ENCODE results near the gene KAT8. TPM values are rescaled to one million over a fixed set of nuclear protein-coding genes. Genes with fewer than 3 reads are reported as not detected.
"Not testable (repeated sequence)": the region's sequence is repeated elsewhere in the genome, so short reads cannot be mapped to it uniquely, and the experiment has no call there.

The KAT8 gene
- total and polyA plus RNA-seq, 2 experiments from 2014 or later, result 33.9 to 44.2 TPM

DNA sequence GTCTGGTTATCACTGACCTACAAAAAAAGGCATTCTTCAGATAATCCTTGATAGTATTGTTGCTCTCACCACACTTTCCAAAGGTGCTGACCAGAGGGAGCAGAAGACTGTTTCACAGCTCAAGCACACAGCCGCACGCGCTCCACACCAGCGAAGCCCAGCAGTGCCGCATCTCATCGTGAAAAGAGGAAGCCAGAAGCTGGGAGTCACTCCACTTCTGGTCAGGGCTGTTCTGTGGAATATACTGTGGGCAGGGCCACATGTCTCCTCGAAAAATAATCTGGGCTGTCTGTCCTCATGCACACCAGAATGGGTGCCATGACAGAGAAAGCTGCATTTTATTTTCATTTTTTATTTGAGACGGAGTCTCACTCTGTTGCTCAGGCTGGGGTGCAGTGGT lies 39.7 kb downstream of the KAT8 start:
- H3K27me3 ChIP-seq, result no peaks in the 10 kb centered on the region
- no peak overlapping the region for H3K27ac ChIP-seq
- WGBS (ENCODE audit: low lambda C conversion rate, missing lambda C conversion rate), result 59% methylated on average over 8 of the region's 8 CpGs
- TF ChIP-seq EZH2phosphoT487 (IDR thresholded peaks at IDR 0.05; ENCODE audit: low read depth, severe bottlenecking, unreplicated experiment), result no peak
- TF ChIP-seq EZH2 (IDR thresholded peaks at IDR 0.05; ENCODE audit: borderline replicate concordance), result no peak
- no peak for TF ChIP-seq CTCF (IDR thresholded peaks at IDR 0.05; ENCODE audit: poor library complexity)
- no peak overlapping the region for H2AFZ ChIP-seq
- no peak overlapping the region for H3K4me3 ChIP-seq
- no peaks in the 10 kb centered on the region for H3K9me2 ChIP-seq (replicated peaks; ENCODE audit: insufficient read depth)
- no peak overlapping the region for H3K4me2 ChIP-seq
- DNase-seq (ENCODE audit: low spot score), result no peak
- no peaks in the 10 kb centered on the region for H3K36me3 ChIP-seq (replicated peaks; ENCODE audit: insufficient read depth, low read depth)
- no peaks in the 10 kb centered on the region for H4K20me1 ChIP-seq (ENCODE audit: insufficient read depth, poor library complexity, severe bottlenecking)
- H3K79me2 ChIP-seq, result no peaks in the 10 kb centered on the region
- H3K4me1 ChIP-seq (ENCODE audit: insufficient read depth), result no peaks in the 10 kb centered on the region
- H3K9me3 ChIP-seq (ENCODE audit: low read depth), result no peaks in the 10 kb centered on the region

- H3K27ac ChIP-seq, result no peak overlapping the region
- WGBS (ENCODE audit: low lambda C conversion rate, missing lambda C conversion rate), result 97% methylated on average over 8 of the region's 8 CpGs
- H3K27me3 ChIP-seq, result no peaks in the 10 kb centered on the region
These were observed 49.9 kb downstream of the KAT8 start for GRCh38 chr16:31167315-31167714.

DNA sequence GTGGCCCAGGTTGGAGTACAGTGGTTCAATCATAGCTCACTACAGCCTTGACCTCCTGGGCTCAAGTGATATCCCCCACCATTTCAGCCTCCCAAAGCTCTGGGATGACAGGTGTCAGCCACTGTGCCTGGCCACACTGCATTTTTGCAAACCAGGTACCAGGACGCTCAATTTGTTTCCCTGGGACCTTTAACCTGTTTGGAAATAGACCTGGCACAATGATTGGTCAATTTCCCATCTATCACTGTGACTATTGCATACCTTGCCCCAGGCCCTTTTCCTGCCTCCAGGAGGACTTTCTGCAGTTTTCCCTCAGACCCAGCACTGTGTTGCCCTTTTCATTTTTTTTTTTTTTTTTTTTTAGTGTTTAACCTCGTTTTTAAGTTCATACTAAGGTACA lies 51.4 kb downstream of the KAT8 start:
- H3K27me3 ChIP-seq, result no peaks in the 10 kb centered on the region
- H2AFZ ChIP-seq, result no peak overlapping the region
- no peak for DNase-seq (ENCODE audit: low spot score)
- H3K9me3 ChIP-seq (ENCODE audit: low read depth), result no peaks in the 10 kb centered on the region
- H4K20me1 ChIP-seq (ENCODE audit: insufficient read depth, poor library complexity, severe bottlenecking), result no peaks in the 10 kb centered on the region
- no peaks in the 10 kb centered on the region for H3K9me2 ChIP-seq (replicated peaks; ENCODE audit: insufficient read depth)
- H3K36me3 ChIP-seq (replicated peaks; ENCODE audit: insufficient read depth, low read depth), result no peaks in the 10 kb centered on the region
- H3K79me2 ChIP-seq, result no peaks in the 10 kb centered on the region
- 65% methylated on average over 2 of the region's 2 CpGs for WGBS (ENCODE audit: low lambda C conversion rate, missing lambda C conversion rate)
- peaks cover 5% of the 10 kb centered on the region for H3K4me1 ChIP-seq (ENCODE audit: insufficient read depth)
- H3K27ac ChIP-seq, result no peak overlapping the region
- H3K4me3 ChIP-seq, result no peak overlapping the region
- no peak overlapping the region for H3K4me2 ChIP-seq
- no peak for TF ChIP-seq EZH2phosphoT487 (IDR thresholded peaks at IDR 0.05; ENCODE audit: low read depth, severe bottlenecking, unreplicated experiment)
- no peak for TF ChIP-seq CTCF (IDR thresholded peaks at IDR 0.05; ENCODE audit: poor library complexity)
- no peak for TF ChIP-seq EZH2 (IDR thresholded peaks at IDR 0.05; ENCODE audit: borderline replicate concordance)

More at GRCh38 chr16:31167315-31167714, 49.9 kb downstream of the KAT8 start:
- Histone ChIP-seq H3K9me2 (replicated peaks; ENCODE audit: insufficient read depth) (no peaks in the 10 kb centered on the region), H3K79me2 (no peaks in the 10 kb centered on the region), H3K4me2 (no peak overlapping the region), H4K20me1 (ENCODE audit: insufficient read depth, poor library complexity, severe bottlenecking) (no peaks in the 10 kb centered on the region), H3K4me1 (ENCODE audit: insufficient read depth) (peaks cover 5% of the 10 kb centered on the region), H2AFZ (no peak overlapping the region), H3K9me3 (ENCODE audit: low read depth) (no peaks in the 10 kb centered on the region), H3K4me3 (no peak overlapping the region), H3K36me3 (replicated peaks; ENCODE audit: insufficient read depth, low read depth) (no peaks in the 10 kb centered on the region)
- TF ChIP-seq CTCF (IDR thresholded peaks at IDR 0.05; ENCODE audit: poor library complexity), result no peak
- TF ChIP-seq EZH2 (IDR thresholded peaks at IDR 0.05; ENCODE audit: borderline replicate concordance), result no peak
- TF ChIP-seq EZH2phosphoT487 (IDR thresholded peaks at IDR 0.05; ENCODE audit: low read depth, severe bottlenecking, unreplicated experiment), result no peak
- no peak for DNase-seq (ENCODE audit: low spot score)

DNA sequence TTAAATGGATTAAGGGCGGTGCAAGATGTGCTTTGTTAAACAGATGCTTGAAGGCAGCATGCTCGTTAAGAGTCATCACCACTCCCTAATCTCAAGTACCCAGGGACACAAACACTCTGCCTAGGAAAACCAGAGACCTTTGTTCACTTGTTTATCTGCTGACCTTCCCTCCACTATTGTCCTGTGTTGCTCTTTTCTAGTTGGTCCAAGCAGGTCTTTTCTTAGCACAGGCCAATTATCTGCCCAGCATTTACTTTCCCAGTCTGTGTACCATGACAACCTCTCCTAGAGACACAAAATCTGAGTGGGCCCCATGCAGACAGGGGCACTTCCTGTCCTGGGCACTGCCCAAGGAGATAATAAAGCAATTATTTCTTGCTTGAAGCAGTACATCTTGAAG lies 52.6 kb downstream of the KAT8 start:
- H3K4me2 ChIP-seq; H3K4me1 ChIP-seq (ENCODE audit: insufficient read depth); H3K9me3 ChIP-seq (ENCODE audit: low read depth); H3K4me3 ChIP-seq; H3K27me3 ChIP-seq; H2AFZ ChIP-seq; H3K36me3 ChIP-seq (replicated peaks; ENCODE audit: insufficient read depth, low read depth); H4K20me1 ChIP-seq (ENCODE audit: insufficient read depth, poor library complexity, severe bottlenecking); DNase-seq (ENCODE audit: low spot score); H3K79me2 ChIP-seq; H3K9me2 ChIP-seq (replicated peaks; ENCODE audit: insufficient read depth): not testable (repeated sequence)
- WGBS (ENCODE audit: low lambda C conversion rate, missing lambda C conversion rate), result no CpG with 5 or more reads among the region's 2 CpGs
- peak overlapping the region; percentile 45 for H3K27ac ChIP-seq

Measured in hepatocyte (in vitro differentiated cells).